ENCODE measurements around the gene NDST4. TPM values are rescaled to one million over a fixed set of nuclear protein-coding genes. Genes with fewer than 3 reads are reported as not detected.

Gene NDST4
- total RNA-seq, 1 experiment from 2014 or later = not detected

- no peak overlapping the region for H3K9ac ChIP-seq (ENCODE audit: low read length)
- no peaks in the 10 kb centered on the region for H3K36me3 ChIP-seq (ENCODE audit: control insufficient read depth in 1 of 2, insufficient read depth in 2 of 2, low read length in 2 of 2)
- CTCF ChIA-PET = no interaction called here
- no peaks in the 10 kb centered on the region for H3K4me1 ChIP-seq (ENCODE audit: control insufficient read depth in 1 of 2, insufficient read depth in 2 of 2, low read length in 2 of 2)
- H4K20me1 ChIP-seq (ENCODE audit: insufficient read depth) = no peaks in the 10 kb centered on the region
- no TSS peak for BruUV-seq (replicated peaks)
- H3K9me3 ChIP-seq (ENCODE audit: control insufficient read depth in 1 of 2, insufficient read depth in 1 of 2, low read depth in 1 of 2, low read length in 2 of 2) = no peaks in the 10 kb centered on the region
- POLR2A ChIA-PET = no interaction called here
- no peak for ATAC-seq
- RAD21 ChIA-PET (ENCODE audit: low non-redundant PET in 1 of 2, low total read pairs in 2 of 2, uncharacterized antibody in 2 of 2, unreplicated experiment in 2 of 2) = no interaction called here
- no peak overlapping the region for H2AFZ ChIP-seq (ENCODE audit: low read depth, low read length, poor library complexity, severe bottlenecking)
- H3K9me2 ChIP-seq (ENCODE audit: insufficient read depth) = no peaks in the 10 kb centered on the region
- no peaks in the 10 kb centered on the region for H3K27me3 ChIP-seq (ENCODE audit: insufficient read depth, low read length)
- no peak overlapping the region for H3K27ac ChIP-seq (ENCODE audit: low read depth, low read length)
- intact Hi-C loops (cut with micrococcal nuclease) = no loop called here
- TF ChIP-seq ZNF274 (IDR thresholded peaks at IDR 0.05; ENCODE audit: low read depth, low read length) = no peak
- TF ChIP-seq, protein P1, sequence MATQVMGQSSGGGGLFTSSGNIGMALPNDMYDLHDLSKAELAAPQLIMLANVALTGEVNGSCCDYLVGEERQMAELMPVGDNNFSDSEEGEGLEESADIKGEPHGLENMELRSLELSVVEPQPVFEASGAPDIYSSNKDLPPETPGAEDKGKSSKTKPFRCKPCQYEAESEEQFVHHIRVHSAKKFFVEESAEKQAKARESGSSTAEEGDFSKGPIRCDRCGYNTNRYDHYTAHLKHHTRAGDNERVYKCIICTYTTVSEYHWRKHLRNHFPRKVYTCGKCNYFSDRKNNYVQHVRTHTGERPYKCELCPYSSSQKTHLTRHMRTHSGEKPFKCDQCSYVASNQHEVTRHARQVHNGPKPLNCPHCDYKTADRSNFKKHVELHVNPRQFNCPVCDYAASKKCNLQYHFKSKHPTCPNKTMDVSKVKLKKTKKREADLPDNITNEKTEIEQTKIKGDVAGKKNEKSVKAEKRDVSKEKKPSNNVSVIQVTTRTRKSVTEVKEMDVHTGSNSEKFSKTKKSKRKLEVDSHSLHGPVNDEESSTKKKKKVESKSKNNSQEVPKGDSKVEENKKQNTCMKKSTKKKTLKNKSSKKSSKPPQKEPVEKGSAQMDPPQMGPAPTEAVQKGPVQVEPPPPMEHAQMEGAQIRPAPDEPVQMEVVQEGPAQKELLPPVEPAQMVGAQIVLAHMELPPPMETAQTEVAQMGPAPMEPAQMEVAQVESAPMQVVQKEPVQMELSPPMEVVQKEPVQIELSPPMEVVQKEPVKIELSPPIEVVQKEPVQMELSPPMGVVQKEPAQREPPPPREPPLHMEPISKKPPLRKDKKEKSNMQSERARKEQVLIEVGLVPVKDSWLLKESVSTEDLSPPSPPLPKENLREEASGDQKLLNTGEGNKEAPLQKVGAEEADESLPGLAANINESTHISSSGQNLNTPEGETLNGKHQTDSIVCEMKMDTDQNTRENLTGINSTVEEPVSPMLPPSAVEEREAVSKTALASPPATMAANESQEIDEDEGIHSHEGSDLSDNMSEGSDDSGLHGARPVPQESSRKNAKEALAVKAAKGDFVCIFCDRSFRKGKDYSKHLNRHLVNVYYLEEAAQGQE (IDR thresholded peaks at IDR 0.05; ENCODE audit: low read depth) = no peak
- no peak for TF ChIP-seq SIN3A (IDR thresholded peaks at IDR 0.05; ENCODE audit: low read depth)
- TF ChIP-seq EZH2 (IDR thresholded peaks at IDR 0.05) = no peak
- DNase-seq (ENCODE audit: low read depth, low spot score) = no peak
- no peak overlapping the region for H3K4me3 ChIP-seq (replicated peaks in 1 of 2; ENCODE audit: low read depth in 1 of 2, low read length in 2 of 2)
- no peak overlapping the region for H3K4me2 ChIP-seq (ENCODE audit: low read length)
- no peaks in the 10 kb centered on the region for H3K79me2 ChIP-seq (ENCODE audit: insufficient read depth, low read length)
Measured at GRCh38 chr4:114926583-114926982, 186.8 kb downstream of the NDST4 start.

DNA sequence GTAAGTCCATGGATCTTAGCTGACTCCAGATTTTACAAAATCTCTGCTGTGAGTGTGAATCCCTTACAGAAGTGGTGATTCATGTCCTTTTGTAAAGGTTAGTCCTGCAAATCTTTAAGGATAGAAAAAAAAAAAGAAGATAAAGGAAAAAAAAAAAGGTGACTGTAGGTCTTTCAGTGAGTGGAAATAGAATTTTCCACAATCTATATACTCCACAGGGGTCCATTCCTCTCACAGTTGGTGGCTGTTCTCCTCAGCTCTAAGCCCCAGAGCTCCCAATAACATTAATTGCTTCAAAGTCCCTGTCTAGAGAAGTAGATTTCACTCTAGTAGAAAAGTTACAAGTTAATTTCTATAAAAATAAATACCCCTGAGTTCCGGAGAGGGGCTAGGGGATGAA lies 189.1 kb downstream of the NDST4 start:
- Histone ChIP-seq H3K79me2 (ENCODE audit: insufficient read depth, low read length) (no peaks in the 10 kb centered on the region), H3K9ac (ENCODE audit: low read length) (no peak overlapping the region), H3K4me3 (replicated peaks in 1 of 2; ENCODE audit: low read depth in 1 of 2, low read length in 2 of 2) (no peak overlapping the region), H3K4me1 (ENCODE audit: control insufficient read depth in 1 of 2, insufficient read depth in 2 of 2, low read length in 2 of 2) (no peaks in the 10 kb centered on the region), H2AFZ (ENCODE audit: low read depth, low read length, poor library complexity, severe bottlenecking) (no peak overlapping the region), H4K20me1 (ENCODE audit: insufficient read depth) (no peaks in the 10 kb centered on the region), H3K4me2 (ENCODE audit: low read length) (no peak overlapping the region), H3K36me3 (ENCODE audit: control insufficient read depth in 1 of 2, insufficient read depth in 2 of 2, low read length in 2 of 2) (no peaks in the 10 kb centered on the region), H3K9me2 (ENCODE audit: insufficient read depth) (no peaks in the 10 kb centered on the region), H3K27me3 (ENCODE audit: insufficient read depth, low read length) (no peaks in the 10 kb centered on the region), H3K27ac (ENCODE audit: low read depth, low read length) (no peak overlapping the region), H3K9me3 (ENCODE audit: control insufficient read depth in 1 of 2, insufficient read depth in 1 of 2, low read depth in 1 of 2, low read length in 2 of 2) (no peaks in the 10 kb centered on the region)
- ATAC-seq = no peak
- intact Hi-C loops (cut with micrococcal nuclease) = no loop called here
- CTCF ChIA-PET = no interaction called here
- BruUV-seq (replicated peaks) = no TSS peak
- TF ChIP-seq RAD21 (IDR thresholded peaks at IDR 0.05; ENCODE audit: low read depth) = no peak
- TF ChIP-seq, protein P2, sequence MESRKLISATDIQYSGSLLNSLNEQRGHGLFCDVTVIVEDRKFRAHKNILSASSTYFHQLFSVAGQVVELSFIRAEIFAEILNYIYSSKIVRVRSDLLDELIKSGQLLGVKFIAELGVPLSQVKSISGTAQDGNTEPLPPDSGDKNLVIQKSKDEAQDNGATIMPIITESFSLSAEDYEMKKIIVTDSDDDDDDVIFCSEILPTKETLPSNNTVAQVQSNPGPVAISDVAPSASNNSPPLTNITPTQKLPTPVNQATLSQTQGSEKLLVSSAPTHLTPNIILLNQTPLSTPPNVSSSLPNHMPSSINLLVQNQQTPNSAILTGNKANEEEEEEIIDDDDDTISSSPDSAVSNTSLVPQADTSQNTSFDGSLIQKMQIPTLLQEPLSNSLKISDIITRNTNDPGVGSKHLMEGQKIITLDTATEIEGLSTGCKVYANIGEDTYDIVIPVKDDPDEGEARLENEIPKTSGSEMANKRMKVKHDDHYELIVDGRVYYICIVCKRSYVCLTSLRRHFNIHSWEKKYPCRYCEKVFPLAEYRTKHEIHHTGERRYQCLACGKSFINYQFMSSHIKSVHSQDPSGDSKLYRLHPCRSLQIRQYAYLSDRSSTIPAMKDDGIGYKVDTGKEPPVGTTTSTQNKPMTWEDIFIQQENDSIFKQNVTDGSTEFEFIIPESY (IDR thresholded peaks at IDR 0.05; ENCODE audit: extremely low read depth, insufficient replicate concordance, low read length) = no peak
- TF ChIP-seq ZNF274 (IDR thresholded peaks at IDR 0.05; ENCODE audit: low read depth, low read length) = no peak
- TF ChIP-seq ELF1 (IDR thresholded peaks at IDR 0.05; ENCODE audit: borderline replicate concordance, low read depth) = no peak
- DNase-seq (ENCODE audit: low read depth, low spot score) = no peak
- RAD21 ChIA-PET (ENCODE audit: low non-redundant PET in 1 of 2, low total read pairs in 2 of 2, uncharacterized antibody in 2 of 2, unreplicated experiment in 2 of 2) = no interaction called here
- POLR2A ChIA-PET = no interaction called here

Measured in HCT116 (cell line).